H1 (cell line): ENCODE data around the gene TIMM22. TPM values are rescaled to one million over a fixed set of nuclear protein-coding genes. Genes with fewer than 3 reads are reported as not detected.
"Not testable (repeated sequence)": the region's sequence is repeated elsewhere in the genome, so short reads cannot be mapped to it uniquely, and the experiment has no call there.

Experiments
- CTCF ChIA-PET: fragments of 300-600 bp; sonication (Branson Sonifier 250); formaldehyde crosslinking; loops from one replicate; lab custom pipeline; 2021; ENCODE audit not compliant: partially characterized antibody; lab: Charles Lee
- POLR2A ChIA-PET: fragments of 300-600 bp; sonication (Branson Sonifier 250); formaldehyde crosslinking; loops from one replicate; lab custom pipeline; 2021; ENCODE audit warnings: inconsistent platforms; ENCODE audit not compliant: partially characterized antibody; lab: Charles Lee
- DNase-seq, 2 experiments: peaks; one replicate each; pipeline versions ENCODE4 v3.0.0 to v3.0.0-alpha.2; 2010 to 2022; ENCODE audit warnings: low spot score in 2 of 2, low read depth in 1 of 2, mixed read lengths in 1 of 2
- FAIRE-seq: peaks from 2 replicates; lab custom pipeline; 2011; peaks lifted over from hg19 to GRCh38; lab: Jason Lieb, UNC
- H2AFZ ChIP-seq: 2 replicates; pipeline ENCODE4 v1.8.1; 2012; ENCODE audit warnings: low read length, inconsistent platforms
- H2AK5ac ChIP-seq: 2 replicates; pipeline ENCODE4 v1.6.1; 2013; ENCODE audit warnings: low read depth, low read length
- H2BK120ac ChIP-seq: replicated peaks from 2 replicates; pipeline ENCODE3; 2013; ENCODE audit warnings: low read depth, low read length, inconsistent platforms
- H2BK12ac ChIP-seq: 2 replicates; pipeline ENCODE4 v1.6.1; 2013; ENCODE audit warnings: low read depth, low read length
- H2BK15ac ChIP-seq: 2 replicates; pipeline ENCODE4 v1.6.1; 2013; ENCODE audit warnings: low read length
- H2BK20ac ChIP-seq: 2 replicates; pipeline ENCODE4 v1.6.1; 2013; ENCODE audit warnings: low read length
- H2BK5ac ChIP-seq: 2 replicates; pipeline ENCODE4 v1.6.1; 2013; ENCODE audit warnings: low read depth, low read length
- H3K14ac ChIP-seq: 2 replicates; pipeline ENCODE4 v1.6.1; 2013; ENCODE audit warnings: inconsistent platforms; ENCODE audit not compliant: insufficient read length
- H3K18ac ChIP-seq: 2 replicates; pipeline ENCODE4 v1.6.1; 2013; ENCODE audit warnings: low read length; ENCODE audit errors: extremely low read depth
- H3K23ac ChIP-seq: 2 replicates; pipeline ENCODE4 v1.6.1; 2013; ENCODE audit warnings: inconsistent platforms; ENCODE audit not compliant: insufficient read length
- H3K23me2 ChIP-seq: 2 replicates; pipeline ENCODE4 v1.6.1; 2013; ENCODE audit warnings: low read depth, low read length
- H3K27ac ChIP-seq: 2 replicates; pipeline ENCODE4 v1.6.1; 2011; ENCODE audit warnings: low read depth, low read length, inconsistent platforms
- H3K27me3 ChIP-seq, 4 experiments: replicated peaks in 1 of 4; 1 replicate in 1 of 4; 2 replicates in 3 of 4; pipeline versions ENCODE4 v1.6.1 to v1.8.1; 2011 to 2013; ENCODE audit warnings: low read length in 3 of 4, mild to moderate bottlenecking in 3 of 4, inconsistent platforms in 2 of 4, mixed read lengths in 2 of 4, moderate library complexity in 1 of 4; ENCODE audit not compliant: control insufficient read depth in 3 of 4, insufficient read depth in 3 of 4; ENCODE audit errors: extremely low read depth in 1 of 4
- H3K36me3 ChIP-seq, 4 experiments: 2 replicates each; pipeline versions ENCODE4 v1.6.1 to v1.8.1; 2011 to 2013; ENCODE audit warnings: mild to moderate bottlenecking in 4 of 4, low read length in 3 of 4, moderate library complexity in 2 of 4, control low read depth in 1 of 4, inconsistent platforms in 1 of 4; ENCODE audit not compliant: insufficient read depth in 4 of 4, control insufficient read depth in 2 of 4
- H3K4ac ChIP-seq: replicated peaks from 2 replicates; pipeline ENCODE3; 2013; ENCODE audit warnings: low read length, low read depth, mixed read lengths, inconsistent platforms; ENCODE audit not compliant: insufficient read length
- H3K4me1 ChIP-seq, 4 experiments: replicated peaks in 1 of 4; 1 replicate in 1 of 4; 2 replicates in 3 of 4; pipeline versions ENCODE4 v1.6.1 to v1.8.1; 2011 to 2013; ENCODE audit warnings: low read length in 3 of 4, inconsistent platforms in 2 of 4, mixed read lengths in 1 of 4; ENCODE audit not compliant: insufficient read depth in 4 of 4, control insufficient read depth in 3 of 4
- H3K4me2 ChIP-seq, 2 experiments: 2 replicates each; pipeline versions ENCODE4 v1.6.1 to v1.8.1; 2011 to 2013; ENCODE audit warnings: low read depth in 2 of 2, low read length in 2 of 2, control low read depth in 1 of 2, inconsistent platforms in 1 of 2, mild to moderate bottlenecking in 1 of 2; ENCODE audit not compliant: insufficient read depth in 1 of 2
- H3K4me3 ChIP-seq, 4 experiments: fragments of 200-600, 300-600 bp in 1 of 4; sonication (generic), shearing (Covaris generic), sonication (Bioruptor Twin) in 1 of 4; 2 replicates each; pipeline versions ENCODE4 v1.5.1 to v1.8.1; 2011 to 2016; ENCODE audit warnings: low read length in 4 of 4, low read depth in 3 of 4, control low read depth in 2 of 4, inconsistent platforms in 2 of 4, mild to moderate bottlenecking in 2 of 4, mixed read lengths in 1 of 4, moderate library complexity in 1 of 4; ENCODE audit not compliant: insufficient read depth in 2 of 4; ENCODE audit errors: extremely low read depth in 1 of 4
- H3K56ac ChIP-seq: replicated peaks from 2 replicates; pipeline ENCODE3; 2013; ENCODE audit warnings: low read depth, mild to moderate bottlenecking, mixed read lengths, low read length, inconsistent platforms; ENCODE audit not compliant: insufficient read length
- H3K79me1 ChIP-seq: 2 replicates; pipeline ENCODE4 v1.6.1; 2013; ENCODE audit warnings: low read depth, low read length, control low read depth
- H3K79me2 ChIP-seq, 2 experiments: 2 replicates each; pipeline versions ENCODE4 v1.6.1 to v1.8.1; 2012 to 2013; ENCODE audit warnings: low read length in 2 of 2, mild to moderate bottlenecking in 2 of 2, inconsistent platforms in 1 of 2; ENCODE audit not compliant: insufficient read depth in 2 of 2, control insufficient read depth in 1 of 2
- H3K9ac ChIP-seq, 4 experiments: replicated peaks in 1 of 4; 1 replicate in 1 of 4; 2 replicates in 3 of 4; pipeline versions ENCODE4 v1.6.1 to v1.8.1; 2011 to 2013; ENCODE audit warnings: low read depth in 3 of 4, low read length in 3 of 4, control low read depth in 2 of 4, mild to moderate bottlenecking in 2 of 4, moderate library complexity in 2 of 4, inconsistent platforms in 1 of 4; ENCODE audit errors: extremely low read depth in 1 of 4
- H3K9me3 ChIP-seq, 2 experiments: 2 replicates each; pipeline versions ENCODE4 v1.6.1 to v1.8.1; 2012 to 2013; ENCODE audit warnings: mild to moderate bottlenecking in 2 of 2, moderate library complexity in 2 of 2, control low read depth in 1 of 2, inconsistent platforms in 1 of 2, low read depth in 1 of 2, low read length in 1 of 2, mixed read lengths in 1 of 2; ENCODE audit not compliant: insufficient read depth in 2 of 2
- H4K20me1 ChIP-seq, 2 experiments: replicated peaks in 1 of 2; 2 replicates each; pipeline versions ENCODE3 to v1.8.1; 2011 to 2013; ENCODE audit warnings: inconsistent platforms in 2 of 2, low read length in 2 of 2, mild to moderate bottlenecking in 1 of 2; ENCODE audit not compliant: insufficient read depth in 2 of 2, control insufficient read depth in 1 of 2
- H4K5ac ChIP-seq: 2 replicates; pipeline ENCODE4 v1.6.1; 2013; ENCODE audit warnings: low read length, low read depth, mixed read lengths, inconsistent platforms; ENCODE audit not compliant: insufficient read length
- H4K8ac ChIP-seq: 2 replicates; pipeline ENCODE4 v1.8.0; 2013; ENCODE audit warnings: mild to moderate bottlenecking, moderate library complexity, low read length, inconsistent platforms; ENCODE audit not compliant: insufficient read depth; ENCODE audit errors: extremely low read depth
- H4K91ac ChIP-seq: replicated peaks from 2 replicates; pipeline ENCODE3; 2013; ENCODE audit warnings: low read length, mixed read lengths, inconsistent platforms; ENCODE audit not compliant: insufficient read length
- EGR1 ChIP-seq: IDR thresholded peaks from 2 replicates; pipeline ENCODE4 v1.6.1; 2011; ENCODE audit warnings: low read depth, low read length, borderline replicate concordance
- WGBS, 2 experiments: shearing (Covaris generic) in 1 of 2; methylation state at CpG; one replicate each; pipeline versions ENCODE4 v1.1.6 to v1.1.7; 2013 to 2015; ENCODE audit warnings: low lambda C conversion rate in 2 of 2, mixed read lengths in 2 of 2, inconsistent platforms in 1 of 2, low coverage in 1 of 2, missing lambda C conversion rate in 1 of 2; ENCODE audit not compliant: insufficient replicate concordance in 2 of 2, insufficient coverage in 1 of 2, insufficient read length in 1 of 2; ENCODE audit errors: extremely low coverage in 1 of 2, missing lambda C conversion rate in 1 of 2; 5-methylcytosine and 5-hydroxymethylcytosine counted together
- polyA plus RNA-seq, 7 experiments: library from polyadenylated mRNA; depleted of rRNA in 3 of 7; stranded (reverse) in 5 of 7; unstranded in 2 of 7; fragments of >200 nt in 5 of 7; fragments of 200-250 nt in 2 of 7; gene quantifications; 1 replicate in 5 of 7; 2 replicates in 1 of 7; 4 replicates in 1 of 7; pipeline versions ENCODE4 v1.2.1 to v1.2.3, GENCODE V29; 2011 to 2013; ENCODE audit warnings: missing spikeins in 2 of 7, mixed read lengths in 2 of 7
- total RNA-seq: library from RNA; stranded (reverse); fragmentation: NEBNext Ultra II Directional; extraction: Animal tissue kit (Norgen Biotek cat#: 25700); gene quantifications from 2 replicates; pipeline ENCODE4 v1.2.1, GENCODE V29; 2021

Gene TIMM22
- total and polyA plus RNA-seq, 2 of the 8 experiments (the other 6 are each of a cell fraction or from before 2014, with no cell fraction given), result 13.8 to 17.4 TPM

DNA sequence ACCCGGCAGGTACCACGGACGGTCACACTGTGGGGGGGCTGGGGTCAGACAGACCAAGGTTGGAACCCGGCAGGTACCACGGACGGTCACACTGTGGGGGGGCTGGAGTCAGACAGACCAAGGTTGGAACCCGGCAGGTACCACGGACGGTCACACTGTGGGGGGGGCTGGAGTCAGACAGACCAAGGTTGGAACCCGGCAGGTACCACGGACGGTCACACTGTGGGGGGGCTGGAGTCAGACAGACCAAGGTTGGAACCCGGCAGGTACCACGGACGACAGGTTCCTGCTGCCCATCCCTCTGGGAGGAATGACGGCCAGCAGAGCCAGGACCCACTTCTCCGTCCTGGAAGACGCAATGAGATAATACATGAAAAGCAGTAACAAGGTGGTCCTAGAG, 44.3 kb upstream of the TIMM22 start:
- Histone ChIP-seq H2AK5ac (0 out of 2 replicates have a peak overlapping the region, but pooled peaks have one; percentile 48), H3K79me2 (peaks cover 0 to 48% of the 10 kb centered on the region in 2 experiments; a peak in 3 of 4 replicates), H3K4me1 (peaks cover 10 to 23% (median 13%) of the 10 kb centered on the region in 4 experiments), H3K18ac (peak overlapping the region; percentile 32; the same call in 1 of the 2 replicates)
- H3K56ac ChIP-seq, H3K14ac ChIP-seq, H3K23ac ChIP-seq, H4K20me1 ChIP-seq, H4K8ac ChIP-seq, H2BK20ac ChIP-seq, H2BK12ac ChIP-seq, H3K27me3 ChIP-seq, FAIRE-seq, H3K4me3 ChIP-seq, H3K4me2 ChIP-seq, H3K79me1 ChIP-seq, H4K5ac ChIP-seq, H2BK5ac ChIP-seq, DNase-seq, H3K9me3 ChIP-seq, H2AFZ ChIP-seq, H4K91ac ChIP-seq, H3K27ac ChIP-seq, H3K9ac ChIP-seq, H3K23me2 ChIP-seq, H2BK15ac ChIP-seq, H3K4ac ChIP-seq, H2BK120ac ChIP-seq, H3K36me3 ChIP-seq: not testable (repeated sequence)
- peak; percentile 37; the same call in 1 of the 2 replicates for TF ChIP-seq EGR1
- 92% methylated on average over 13 of the region's 18 CpGs; no CpG with 5 or more reads in 1 of the 2 experiments for WGBS, 2 experiments
- ChIA-PET POLR2A (interaction anchor here (0.9 to 1.0 kb wide), 2 partner anchors 13 to 27 kb away, joined by 3 read pairs; no protein-coding TSS in a partner anchor), CTCF (interaction anchor here (0.6 kb wide), 1 partner anchor 74 kb away, joined by 3 read pairs; no protein-coding TSS in a partner anchor)
